CD4-positive, alpha-beta memory T cell (primary cell): ENCODE results near the gene TUBGCP5. TPM values are rescaled to one million over a fixed set of nuclear protein-coding genes. Genes with fewer than 3 reads are reported as not detected.

ENCODE experiments used
- CTCF ChIA-PET: fragments of 350-600 bp; sonication (Branson Sonifier 250); formaldehyde crosslinking; loops from one replicate; lab custom pipeline; 2021; ENCODE audit warnings: inconsistent platforms; ENCODE audit not compliant: partially characterized antibody; lab: Charles Lee
- POLR2A ChIA-PET: fragments of 350-600 bp; sonication (Branson Sonifier 250); formaldehyde crosslinking; loops from one replicate; lab custom pipeline; 2021; ENCODE audit not compliant: partially characterized antibody; lab: Charles Lee
- DNase-seq, 5 donors: peaks; one replicate each; pipeline versions ENCODE4 v3.0.0 to v3.0.0-alpha.2; 2020 to 2022; ENCODE audit warnings: mixed read lengths in 1 of 5
- H3K27ac ChIP-seq: one replicate; pipeline ENCODE4 v1.7.0; 2013; ENCODE audit warnings: low read depth, low read length
- H3K27me3 ChIP-seq: 2 replicates; pipeline ENCODE4 v1.7.0; 2013; ENCODE audit warnings: mild to moderate bottlenecking, low read length, moderate library complexity; ENCODE audit not compliant: insufficient read depth
- H3K36me3 ChIP-seq: 2 replicates; pipeline ENCODE4 v1.7.0; 2013; ENCODE audit warnings: mild to moderate bottlenecking, low read length, moderate library complexity; ENCODE audit not compliant: insufficient read depth
- H3K4me1 ChIP-seq: 2 replicates; pipeline ENCODE4 v1.7.0; 2013; ENCODE audit warnings: mild to moderate bottlenecking, low read length, moderate library complexity; ENCODE audit not compliant: insufficient read depth
- H3K4me3 ChIP-seq, 2 donors: one replicate each; pipeline ENCODE4 v1.7.0; 2013; ENCODE audit warnings: low read length in 2 of 2, mild to moderate bottlenecking in 1 of 2
- H3K9me3 ChIP-seq, 2 donors: one replicate each; pipeline ENCODE4 v1.7.0; 2013; ENCODE audit warnings: low read length in 2 of 2, control low read depth in 1 of 2; ENCODE audit not compliant: control insufficient read depth in 1 of 2
- H3K27ac Mint-ChIP-seq, 7 donors: one replicate each; pipeline ENCODE4 v1.8.0; 2020 to 2021; ENCODE audit warnings: mixed read lengths in 7 of 7, mild to moderate bottlenecking in 6 of 7, inconsistent platforms in 3 of 7, moderate library complexity in 3 of 7
- H3K27me3 Mint-ChIP-seq, 2 donors: one replicate each; pipeline ENCODE4 v1.8.0; 2020 to 2021; ENCODE audit warnings: mixed read lengths in 2 of 2
- H3K36me3 Mint-ChIP-seq, 2 donors: one replicate each; pipeline ENCODE4 v1.8.0; 2020 to 2021; ENCODE audit warnings: mixed read lengths in 2 of 2, inconsistent platforms in 1 of 2, mild to moderate bottlenecking in 1 of 2
- H3K4me1 Mint-ChIP-seq, 4 donors: one replicate each; pipeline ENCODE4 v1.8.0; 2020 to 2021; ENCODE audit warnings: mixed read lengths in 4 of 4, mild to moderate bottlenecking in 1 of 4
- H3K4me3 Mint-ChIP-seq, 8 donors: one replicate each; pipeline ENCODE4 v1.8.0; 2020 to 2021; ENCODE audit warnings: mixed read lengths in 8 of 8, mild to moderate bottlenecking in 7 of 8, moderate library complexity in 6 of 8, inconsistent platforms in 3 of 8
- H3K9me3 Mint-ChIP-seq, 8 donors: one replicate each; pipeline ENCODE4 v1.8.0; 2020 to 2021; ENCODE audit warnings: mixed read lengths in 8 of 8, mild to moderate bottlenecking in 5 of 8, inconsistent platforms in 3 of 8, moderate library complexity in 1 of 8
- intact Hi-C: fragments of 100-400 bp; cut with micrococcal nuclease; formaldehyde crosslinking; loops from one replicate; pipeline ENCODE4 v1.15.1; 2023
- polyA plus RNA-seq, 2 donors: library from polyadenylated mRNA; unstranded; fragments of 300-500 nt; fragmentation: Illumina TruSeq; gene quantifications; one replicate each; pipeline ENCODE4 v1.2.3, GENCODE V29; 2021
- total RNA-seq, 2 experiments: library from RNA; stranded (reverse); gene quantifications; one replicate each; pipeline ENCODE4 v1.2.3, GENCODE V29; 2021

The TUBGCP5 gene
- total and polyA plus RNA-seq, 4 experiments from 2014 or later: 5.5 to 28.3 (median 17.9) TPM

DNA sequence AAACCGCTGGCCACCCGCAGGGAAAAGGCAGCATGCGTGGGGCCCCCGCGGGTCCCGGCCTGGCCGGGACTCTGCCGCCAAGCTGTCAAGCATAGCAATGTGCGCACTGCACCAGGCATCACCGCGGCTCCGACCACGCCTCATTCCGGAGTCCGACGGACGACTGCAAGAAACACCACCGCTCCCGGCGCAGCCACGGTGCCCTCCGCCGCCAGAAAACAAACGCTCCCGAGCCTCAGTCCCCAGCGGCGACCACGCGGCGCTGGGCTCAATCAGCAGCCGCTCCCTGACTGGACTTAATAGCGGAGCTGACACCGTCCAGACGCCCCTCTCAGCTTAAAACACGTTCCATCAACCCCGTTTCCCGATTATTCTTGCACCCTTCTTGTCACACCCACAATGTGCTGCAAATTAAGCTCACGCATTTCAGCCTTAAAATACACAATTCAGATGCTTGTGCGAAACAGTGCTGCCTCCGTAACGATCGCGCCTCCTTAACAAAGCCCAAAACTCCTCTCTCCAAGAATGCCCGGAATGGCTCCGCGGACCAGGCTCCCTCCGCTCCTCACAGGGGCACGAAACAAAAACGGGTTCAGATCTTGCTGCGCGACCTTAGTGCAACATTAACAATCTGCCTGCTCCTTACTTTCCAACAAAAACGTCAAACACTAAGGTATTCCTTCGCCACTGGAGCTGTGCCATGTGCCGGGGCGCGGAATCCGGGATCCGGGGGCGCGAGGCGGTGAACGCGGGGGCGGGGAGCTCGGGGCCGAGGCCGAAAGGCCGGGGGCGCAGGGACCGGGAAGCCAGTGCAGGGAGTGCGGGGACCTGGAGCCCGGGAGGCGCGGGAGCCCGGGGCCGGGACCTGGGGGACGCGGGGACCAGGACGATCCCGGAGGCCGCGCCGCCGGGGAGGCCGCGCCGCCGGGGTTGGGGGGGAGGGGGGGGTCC, 59.9 kb downstream of the TUBGCP5 start:
- peak overlapping the region; percentile 54 to 78 for H3K4me3 ChIP-seq
- H3K9me3 ChIP-seq: no peaks in the 10 kb centered on the region
- POLR2A ChIA-PET: interaction anchor here (1.0 kb wide), 1 partner anchor 59 kb away, joined by 3 read pairs; no protein-coding TSS in a partner anchor
- peaks cover 4% of the 10 kb centered on the region for H3K4me1 ChIP-seq
- intact Hi-C loops: no loop called here
- H3K36me3 Mint-ChIP-seq: peaks cover 0 to 3% of the 10 kb centered on the region in 2 donors
- H3K4me3 Mint-ChIP-seq: peak overlapping the region; percentile 89 to 96 (median 91)
- H3K27ac ChIP-seq: no peak overlapping the region
- H3K27me3 ChIP-seq: no peaks in the 10 kb centered on the region
- CTCF ChIA-PET: interaction anchor here (1.4 kb wide), 1 partner anchor 9 kb away, joined by 3 read pairs; no protein-coding TSS in a partner anchor
- H3K9me3 Mint-ChIP-seq: no peaks in the 10 kb centered on the region
- DNase-seq: peak in 4 of 5 donors; percentile 15 to 26 (median 20)
- H3K27me3 Mint-ChIP-seq: peaks cover 0 to 2% of the 10 kb centered on the region in 2 donors
- H3K4me1 Mint-ChIP-seq: peaks cover 8 to 15% (median 13%) of the 10 kb centered on the region in 4 donors
- H3K36me3 ChIP-seq: no peaks in the 10 kb centered on the region
- peak overlapping the region in 5 of 7 donors; percentile 52 to 68 (median 60) for H3K27ac Mint-ChIP-seq

DNA sequence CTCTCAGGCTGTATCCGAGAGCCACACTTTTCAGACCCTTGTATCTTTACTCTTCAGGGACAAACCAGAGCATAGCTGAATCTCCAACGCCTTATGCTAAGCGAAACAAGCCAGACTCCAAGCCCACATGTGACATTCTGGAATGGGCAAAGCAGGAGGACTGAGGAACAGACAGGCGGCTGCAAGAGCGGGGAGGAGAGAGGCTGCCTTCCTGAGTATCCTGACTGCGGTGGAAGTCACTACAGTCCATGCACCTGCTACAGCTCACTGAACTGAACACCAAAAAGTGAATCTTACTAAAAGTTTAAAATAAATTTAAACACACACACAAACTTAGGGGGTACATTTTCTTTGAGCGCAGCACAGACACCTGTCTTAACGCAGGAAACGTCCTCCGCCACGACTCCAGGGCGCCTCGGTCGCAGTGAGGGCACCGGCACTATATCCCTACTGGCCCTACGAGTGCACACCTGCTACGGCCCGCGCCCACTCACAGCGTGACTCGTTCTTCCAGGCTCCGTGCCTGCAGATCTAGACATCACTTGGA, 60.6 kb downstream of the TUBGCP5 start:
- Mint-ChIP-seq H3K27ac (peak overlapping the region in 3 of 7 donors; percentile 49 to 63 (median 61)), H3K27me3 (peaks cover 0 to 2% of the 10 kb centered on the region in 2 donors), H3K9me3 (no peaks in the 10 kb centered on the region), H3K4me1 (peaks cover 8 to 15% (median 13%) of the 10 kb centered on the region in 4 donors), H3K36me3 (peaks cover 0 to 3% of the 10 kb centered on the region in 2 donors), H3K4me3 (peak overlapping the region; percentile 89 to 96 (median 91))
- peak overlapping the region; percentile 54 to 78 for H3K4me3 ChIP-seq
- peaks cover 4% of the 10 kb centered on the region for H3K4me1 ChIP-seq
- peak in 3 of 5 donors; percentile 5 to 21 (median 7) for DNase-seq
- intact Hi-C loops: no loop called here
- no peak overlapping the region for H3K27ac ChIP-seq
- H3K9me3 ChIP-seq: no peaks in the 10 kb centered on the region
- H3K27me3 ChIP-seq: no peaks in the 10 kb centered on the region
- no peaks in the 10 kb centered on the region for H3K36me3 ChIP-seq
- POLR2A ChIA-PET: interaction anchor here (1.0 kb wide), 1 partner anchor 60 kb away, joined by 3 read pairs; no protein-coding TSS in a partner anchor
- CTCF ChIA-PET: no interaction called here

DNA sequence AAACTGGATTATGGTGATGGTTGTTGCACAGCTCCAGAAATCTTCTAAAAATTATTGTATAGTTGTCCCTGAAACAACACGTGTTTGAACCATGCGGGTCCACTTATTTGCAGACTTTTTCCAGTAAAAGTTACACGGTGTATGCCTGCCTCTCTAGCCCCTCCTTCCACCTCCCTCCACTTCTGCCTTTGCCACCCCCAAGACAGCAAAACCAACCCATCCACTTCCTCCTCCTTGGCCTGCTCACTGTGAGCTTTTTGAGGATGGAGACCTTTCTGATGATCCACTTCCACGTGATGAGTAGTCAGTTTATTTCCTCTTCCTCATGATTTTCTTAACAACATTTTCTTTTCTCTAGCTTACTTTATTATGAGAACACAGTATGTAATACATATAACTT, 64.6 kb downstream of the TUBGCP5 start:
- Histone ChIP-seq H3K4me3 (no peak overlapping the region), H3K36me3 (no peaks in the 10 kb centered on the region), H3K27ac (no peak overlapping the region), H3K9me3 (no peaks in the 10 kb centered on the region), H3K4me1 (peaks cover 4% of the 10 kb centered on the region), H3K27me3 (no peaks in the 10 kb centered on the region)
- Mint-ChIP-seq H3K9me3 (no peaks in the 10 kb centered on the region), H3K27me3 (peaks cover 0 to 2% of the 10 kb centered on the region in 2 donors), H3K4me3 (no peak overlapping the region), H3K36me3 (peaks cover 0 to 3% of the 10 kb centered on the region in 2 donors), H3K4me1 (peaks cover 9 to 20% (median 17%) of the 10 kb centered on the region in 4 donors), H3K27ac (peak overlapping the region in 2 of 7 donors; percentile 9 to 15)
- DNase-seq: no peak
- intact Hi-C loops: no loop called here
- ChIA-PET POLR2A (no interaction called here), CTCF (no interaction called here)

DNA sequence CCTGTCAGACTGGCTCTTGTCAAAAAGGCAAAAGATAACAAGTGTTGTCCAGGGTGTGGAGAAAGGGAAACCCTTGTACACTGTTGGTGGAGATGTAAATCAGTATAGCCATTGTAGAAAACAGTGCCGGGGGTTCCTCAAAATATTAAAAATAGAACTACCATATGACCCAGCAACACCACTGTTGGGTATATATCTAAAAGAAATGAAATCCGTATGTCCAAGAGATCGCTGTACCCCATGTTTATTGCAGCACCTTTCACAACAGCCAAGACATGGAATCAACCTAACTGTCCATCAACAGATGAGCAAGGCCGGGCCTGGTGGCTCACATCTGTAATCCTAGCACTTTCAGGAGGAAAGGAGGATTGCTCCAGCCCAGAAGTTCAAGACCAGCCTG, 65.4 kb downstream of the TUBGCP5 start:
- Mint-ChIP-seq H3K27ac (no peak overlapping the region), H3K36me3 (no peaks in the 10 kb centered on the region), H3K4me3 (no peak overlapping the region), H3K9me3 (peaks cover 0 to 3% (median 0%) of the 10 kb centered on the region in 8 donors), H3K4me1 (peaks cover 9 to 13% (median 13%) of the 10 kb centered on the region in 4 donors), H3K27me3 (no peaks in the 10 kb centered on the region)
- Histone ChIP-seq H3K4me1 (peaks cover 4% of the 10 kb centered on the region), H3K27me3 (no peaks in the 10 kb centered on the region), H3K4me3 (no peak overlapping the region), H3K9me3 (no peaks in the 10 kb centered on the region), H3K27ac (no peak overlapping the region), H3K36me3 (no peaks in the 10 kb centered on the region)
- ChIA-PET CTCF (no interaction called here), POLR2A (no interaction called here)
- intact Hi-C loops: no loop called here
- DNase-seq: no peak

DNA sequence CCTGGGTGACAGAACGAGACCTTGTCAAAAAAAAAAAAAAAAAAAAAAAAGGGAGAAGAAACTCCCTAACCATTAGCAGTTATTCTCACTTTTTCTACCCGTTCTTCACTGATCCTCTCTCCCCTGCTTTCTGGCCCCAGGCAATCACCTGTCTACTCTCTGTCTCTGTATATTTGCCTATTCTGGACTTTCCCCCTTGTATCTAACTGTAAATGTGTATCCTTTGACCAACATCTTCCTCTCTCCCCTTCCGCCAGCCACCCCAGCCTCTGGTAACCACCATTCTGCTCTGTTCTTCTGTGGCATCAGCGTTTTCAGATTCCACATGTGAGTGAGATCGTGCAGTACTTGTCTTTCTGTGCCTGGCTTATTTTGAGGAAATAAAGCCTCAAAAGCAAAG, 66.1 kb downstream of the TUBGCP5 start:
- Histone ChIP-seq H3K9me3 (no peaks in the 10 kb centered on the region), H3K27ac (no peak overlapping the region), H3K4me1 (no peaks in the 10 kb centered on the region), H3K36me3 (no peaks in the 10 kb centered on the region), H3K27me3 (no peaks in the 10 kb centered on the region), H3K4me3 (no peak overlapping the region)
- Mint-ChIP-seq H3K4me1 (peaks cover 6 to 7% (median 7%) of the 10 kb centered on the region in 4 donors), H3K27ac (no peak overlapping the region), H3K36me3 (peaks cover 0 to 4% of the 10 kb centered on the region in 2 donors), H3K4me3 (peak overlapping the region in 1 of 8 donors; percentile 26), H3K9me3 (peaks cover 0 to 3% (median 0%) of the 10 kb centered on the region in 8 donors), H3K27me3 (no peaks in the 10 kb centered on the region)
- no peak for DNase-seq
- ChIA-PET CTCF (no interaction called here), POLR2A (no interaction called here)
- intact Hi-C loops: no loop called here

DNA sequence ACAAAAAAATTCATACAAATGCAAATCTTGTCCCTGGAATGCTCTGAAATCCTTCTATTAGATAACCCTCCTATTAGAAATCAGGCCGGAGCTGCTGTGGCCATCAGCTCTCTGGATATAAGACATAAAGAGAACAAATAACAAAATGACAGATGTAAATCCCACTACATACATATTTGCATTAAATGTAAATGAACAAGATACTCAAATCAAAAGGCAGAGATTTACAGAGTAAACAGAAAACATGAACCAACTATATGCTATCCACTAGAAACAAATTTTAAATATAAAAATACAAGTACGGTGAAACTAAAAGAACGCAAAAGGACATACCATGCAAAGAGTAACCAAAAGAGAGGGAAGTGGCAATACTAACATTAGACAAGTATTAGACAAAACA, 69.9 kb downstream of the TUBGCP5 start:
- H3K4me3 ChIP-seq: no peak overlapping the region
- H3K36me3 ChIP-seq: no peaks in the 10 kb centered on the region
- H3K4me3 Mint-ChIP-seq: no peak overlapping the region
- no peaks in the 10 kb centered on the region for H3K27me3 Mint-ChIP-seq
- H3K9me3 ChIP-seq: no peaks in the 10 kb centered on the region
- DNase-seq: no peak
- H3K4me1 Mint-ChIP-seq: peaks cover 3 to 8% (median 5%) of the 10 kb centered on the region in 4 donors
- POLR2A ChIA-PET: no interaction called here
- no peaks in the 10 kb centered on the region for H3K27me3 ChIP-seq
- peak overlapping the region in 1 of 7 donors; percentile 15 for H3K27ac Mint-ChIP-seq
- intact Hi-C loops: no loop called here
- H3K4me1 ChIP-seq: no peaks in the 10 kb centered on the region
- CTCF ChIA-PET: no interaction called here
- H3K27ac ChIP-seq: no peak overlapping the region
- H3K9me3 Mint-ChIP-seq: peaks cover 0 to 3% (median 0%) of the 10 kb centered on the region in 8 donors
- peaks cover 0 to 4% of the 10 kb centered on the region in 2 donors for H3K36me3 Mint-ChIP-seq

DNA sequence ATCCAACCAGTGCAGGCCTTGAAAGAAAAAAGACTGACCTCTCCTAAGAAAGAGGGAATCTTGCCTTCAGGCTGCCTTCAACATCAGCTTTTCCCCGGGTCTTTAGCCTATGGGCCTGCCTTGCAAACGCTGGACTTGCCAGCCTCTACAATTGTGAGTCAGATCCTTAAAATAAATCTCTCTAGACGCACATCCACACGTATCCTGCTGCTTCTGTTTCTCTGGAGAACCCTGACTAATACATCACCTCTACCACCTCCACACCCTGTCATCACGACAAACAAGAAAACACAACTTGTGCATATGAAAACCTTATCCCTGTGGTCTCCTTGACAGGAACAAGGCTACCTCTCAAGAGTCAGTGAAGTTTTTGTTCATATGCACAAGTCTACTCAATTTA, 71.0 kb downstream of the TUBGCP5 start:
- H3K4me1 ChIP-seq: no peaks in the 10 kb centered on the region
- no peaks in the 10 kb centered on the region for H3K9me3 ChIP-seq
- CTCF ChIA-PET: no interaction called here
- no peak for DNase-seq
- intact Hi-C loops: no loop called here
- peaks cover 0 to 3% (median 0%) of the 10 kb centered on the region in 8 donors for H3K9me3 Mint-ChIP-seq
- H3K36me3 ChIP-seq: no peaks in the 10 kb centered on the region
- POLR2A ChIA-PET: no interaction called here
- no peak overlapping the region for H3K27ac ChIP-seq
- H3K4me1 Mint-ChIP-seq: peaks cover 2 to 5% (median 2%) of the 10 kb centered on the region in 4 donors
- no peak overlapping the region for H3K4me3 Mint-ChIP-seq
- no peaks in the 10 kb centered on the region for H3K27me3 Mint-ChIP-seq
- peak overlapping the region in 2 of 7 donors; percentile 4 to 23 for H3K27ac Mint-ChIP-seq
- peaks cover 0 to 4% of the 10 kb centered on the region in 2 donors for H3K36me3 Mint-ChIP-seq
- no peaks in the 10 kb centered on the region for H3K27me3 ChIP-seq
- H3K4me3 ChIP-seq: no peak overlapping the region
